ENCODE results near the gene PNN. TPM values are rescaled to one million over a fixed set of nuclear protein-coding genes. Genes with fewer than 3 reads are reported as not detected.
A peak's percentile ranks its signal among the peaks of the same experiment; 100 is the strongest.
"Not testable (repeated sequence)": the region's sequence is repeated elsewhere in the genome, so short reads cannot be mapped to it uniquely, and the experiment has no call there.

The PNN gene
- total and polyA plus RNA-seq, 2 experiments from 2014 or later = 15.3 to 39.7 TPM

- Histone ChIP-seq H3K9me3 (ENCODE audit: low read depth) (no peaks in the 10 kb centered on the region), H3K4me1 (ENCODE audit: insufficient read depth) (no peaks in the 10 kb centered on the region), H3F3A (ENCODE audit: insufficient read depth) (no peaks in the 10 kb centered on the region), H3K27me3 (replicated peaks; ENCODE audit: insufficient read depth) (no peaks in the 10 kb centered on the region), H2AFZ (no peak overlapping the region), H3K79me2 (ENCODE audit: insufficient read depth) (peaks cover 83% of the 10 kb centered on the region), H3K9ac (no peak overlapping the region), H3K9me2 (ENCODE audit: insufficient read depth) (no peaks in the 10 kb centered on the region), H3K4me2 (ENCODE audit: unreplicated experiment) (no peak overlapping the region), H3K27ac (no peak overlapping the region), H3K36me3 (ENCODE audit: low read depth) (peaks cover 22% of the 10 kb centered on the region), H4K20me1 (ENCODE audit: insufficient read depth) (no peaks in the 10 kb centered on the region), H3K4me3 (no peak overlapping the region)
- WGBS, 2 experiments (ENCODE audit: low coverage in 1 of 2, low lambda C conversion rate in 2 of 2, missing lambda C conversion rate in 2 of 2) = 56 to 65% methylated on average over 1 of the region's 1 CpG
- in situ Hi-C loops (cut with MboI) = no loop called here
- no peak for DNase-seq
- no peak for TF ChIP-seq EZH2 (IDR thresholded peaks at IDR 0.05; ENCODE audit: insufficient read depth, poor library complexity, severe bottlenecking)
- TF ChIP-seq EZH2phosphoT487 (IDR thresholded peaks at IDR 0.05; ENCODE audit: insufficient read depth, low read depth) = no peak
Observed at GRCh38 chr14:39160494-39160893, 14.6 kb upstream of the PNN start.

GRCh38 chr14:39167797-39168320 lies 7.2 kb upstream of the PNN start:
- H3F3A ChIP-seq (ENCODE audit: insufficient read depth) = peaks cover 24% of the 10 kb centered on the region
- H3K9me2 ChIP-seq (ENCODE audit: insufficient read depth); H2AFZ ChIP-seq; H4K20me1 ChIP-seq (ENCODE audit: insufficient read depth); in situ Hi-C loops (cut with MboI); H3K27me3 ChIP-seq (replicated peaks; ENCODE audit: insufficient read depth); H3K27ac ChIP-seq; DNase-seq; H3K9me3 ChIP-seq (ENCODE audit: low read depth); H3K36me3 ChIP-seq (ENCODE audit: low read depth): not testable (repeated sequence)
- 0 out of 2 replicates have a peak overlapping the region, but pooled peaks have one; percentile 1 for H3K4me3 ChIP-seq
- peaks cover 26% of the 10 kb centered on the region for H3K4me1 ChIP-seq (ENCODE audit: insufficient read depth)
- peak overlapping the region; percentile 94; the same call in 1 of the 2 replicates for H3K9ac ChIP-seq
- 89% methylated on average over 10 of the region's 10 CpGs for WGBS, 2 experiments (ENCODE audit: low coverage in 1 of 2, low lambda C conversion rate in 2 of 2, missing lambda C conversion rate in 2 of 2)
- peak overlapping the region; percentile 97 for H3K4me2 ChIP-seq (ENCODE audit: unreplicated experiment)
- H3K79me2 ChIP-seq (ENCODE audit: insufficient read depth) = peaks cover 70% of the 10 kb centered on the region

GRCh38 chr14:39168591-39168990 lies 6.5 kb upstream of the PNN start:
- H3K4me3 ChIP-seq = peak overlapping the region; percentile 100
- in situ Hi-C loops (cut with MboI) = no loop called here
- H3K9me2 ChIP-seq (ENCODE audit: insufficient read depth) = no peaks in the 10 kb centered on the region
- peaks cover 26% of the 10 kb centered on the region for H3K4me1 ChIP-seq (ENCODE audit: insufficient read depth)
- H3K79me2 ChIP-seq (ENCODE audit: insufficient read depth) = peaks cover 63% of the 10 kb centered on the region
- 0 out of 2 replicates have a peak overlapping the region, but pooled peaks have one; percentile 96 for H3K27ac ChIP-seq
- H3F3A ChIP-seq (ENCODE audit: insufficient read depth) = peaks cover 24% of the 10 kb centered on the region
- peak overlapping the region; percentile 99; the same call in 1 of the 2 replicates for H2AFZ ChIP-seq
- WGBS, 2 experiments (ENCODE audit: low coverage in 1 of 2, low lambda C conversion rate in 2 of 2, missing lambda C conversion rate in 2 of 2) = 53 to 56% methylated on average over 4 of the region's 4 CpGs
- peak overlapping the region; percentile 97 for H3K4me2 ChIP-seq (ENCODE audit: unreplicated experiment)
- no peaks in the 10 kb centered on the region for H4K20me1 ChIP-seq (ENCODE audit: insufficient read depth)
- no peak for TF ChIP-seq EZH2phosphoT487 (IDR thresholded peaks at IDR 0.05; ENCODE audit: insufficient read depth, low read depth)
- no peak for TF ChIP-seq EZH2 (IDR thresholded peaks at IDR 0.05; ENCODE audit: insufficient read depth, poor library complexity, severe bottlenecking)
- H3K9ac ChIP-seq = peak overlapping the region; percentile 94
- no peaks in the 10 kb centered on the region for H3K27me3 ChIP-seq (replicated peaks; ENCODE audit: insufficient read depth)
- no peaks in the 10 kb centered on the region for H3K9me3 ChIP-seq (ENCODE audit: low read depth)
- H3K36me3 ChIP-seq (ENCODE audit: low read depth) = peaks cover 2% of the 10 kb centered on the region; the same call in 1 of the 2 replicates
- no peak for DNase-seq

- Histone ChIP-seq H2AFZ (peak overlapping the region; percentile 99), H4K20me1 (ENCODE audit: insufficient read depth) (no peaks in the 10 kb centered on the region), H3K79me2 (ENCODE audit: insufficient read depth) (peaks cover 54% of the 10 kb centered on the region), H3K27ac (peak overlapping the region; percentile 96), H3K9me2 (ENCODE audit: insufficient read depth) (no peaks in the 10 kb centered on the region), H3K36me3 (ENCODE audit: low read depth) (no peaks in the 10 kb centered on the region), H3K4me3 (peak overlapping the region; percentile 100), H3K27me3 (replicated peaks; ENCODE audit: insufficient read depth) (no peaks in the 10 kb centered on the region), H3K4me1 (ENCODE audit: insufficient read depth) (peaks cover 26% of the 10 kb centered on the region), H3K9me3 (ENCODE audit: low read depth) (no peaks in the 10 kb centered on the region), H3K4me2 (ENCODE audit: unreplicated experiment) (peak overlapping the region; percentile 97), H3F3A (ENCODE audit: insufficient read depth) (peaks cover 24% of the 10 kb centered on the region), H3K9ac (peak overlapping the region; percentile 94)
- TF ChIP-seq EZH2phosphoT487 (IDR thresholded peaks at IDR 0.05; ENCODE audit: insufficient read depth, low read depth) (no peak), EZH2 (IDR thresholded peaks at IDR 0.05; ENCODE audit: insufficient read depth, poor library complexity, severe bottlenecking) (no peak)
- peak; percentile 43 for DNase-seq
- in situ Hi-C loops (cut with MboI) = no loop called here
- WGBS, 2 experiments (ENCODE audit: low coverage in 1 of 2, low lambda C conversion rate in 2 of 2, missing lambda C conversion rate in 2 of 2) = 0 to 2% methylated on average over 7 of the region's 7 CpGs
Observed at GRCh38 chr14:39169541-39169900, 5.5 kb upstream of the PNN start.

GRCh38 chr14:39173198-39173597 lies 1.9 kb upstream of the PNN start:
- no peaks in the 10 kb centered on the region for H3K9me2 ChIP-seq (ENCODE audit: insufficient read depth)
- H3K27ac ChIP-seq = no peak overlapping the region
- no peak for DNase-seq
- no peak overlapping the region for H3K4me2 ChIP-seq (ENCODE audit: unreplicated experiment)
- H3K9ac ChIP-seq = no peak overlapping the region
- H3K79me2 ChIP-seq (ENCODE audit: insufficient read depth) = peaks cover 49% of the 10 kb centered on the region
- 70 to 93% methylated on average over 3 of the region's 3 CpGs for WGBS, 2 experiments (ENCODE audit: low coverage in 1 of 2, low lambda C conversion rate in 2 of 2, missing lambda C conversion rate in 2 of 2)
- H3K4me1 ChIP-seq (ENCODE audit: insufficient read depth) = peaks cover 26% of the 10 kb centered on the region
- H4K20me1 ChIP-seq (ENCODE audit: insufficient read depth) = peaks cover 12% of the 10 kb centered on the region; the same call in 1 of the 2 replicates
- no peaks in the 10 kb centered on the region for H3K27me3 ChIP-seq (replicated peaks; ENCODE audit: insufficient read depth)
- no peak overlapping the region for H2AFZ ChIP-seq
- TF ChIP-seq EZH2phosphoT487 (IDR thresholded peaks at IDR 0.05; ENCODE audit: insufficient read depth, low read depth) = no peak
- no peak for TF ChIP-seq EZH2 (IDR thresholded peaks at IDR 0.05; ENCODE audit: insufficient read depth, poor library complexity, severe bottlenecking)
- in situ Hi-C loops (cut with MboI) = no loop called here
- peaks cover 24% of the 10 kb centered on the region for H3K36me3 ChIP-seq (ENCODE audit: low read depth)
- peaks cover 47% of the 10 kb centered on the region for H3F3A ChIP-seq (ENCODE audit: insufficient read depth)
- no peaks in the 10 kb centered on the region for H3K9me3 ChIP-seq (ENCODE audit: low read depth)
- no peak overlapping the region for H3K4me3 ChIP-seq

Data from GM23248 (cell line).